ENCODE results near the gene TMEM127.
"Not testable (repeated sequence)": the region's sequence is repeated elsewhere in the genome, so short reads cannot be mapped to it uniquely, and the experiment has no call there.

TMEM127 gene

GRCh38 chr2:96265840-96266679 lies at the start of gene TMEM127, which contains the start of gene CIAO1:
TSS of gene TMEM127 (minus strand) at chr2:96265997. CDS start at chr2:96265381, 616 bp downstream.
TSS of gene CIAO1 (plus strand) at chr2:96266225. CDS start at chr2:96266351, 126 bp downstream.
- DNase-seq (ENCODE audit: low spot score): peak; percentile 99

- no peak for DNase-seq (ENCODE audit: low spot score)
These were observed 49.2 kb upstream of the TMEM127 start for GRCh38 chr2:96315005-96315399.

- no peak for DNase-seq (ENCODE audit: low spot score)
These were observed 42.5 kb upstream of the TMEM127 start for GRCh38 chr2:96308248-96308647.

GRCh38 chr2:96306370-96306769 lies 40.6 kb upstream of the TMEM127 start:
- DNase-seq (ENCODE audit: low spot score): no peak

- no peak for DNase-seq (ENCODE audit: low spot score)
These were observed 40.1 kb upstream of the TMEM127 start for GRCh38 chr2:96305979-96306308.

GRCh38 chr2:96305091-96305978 lies 39.5 kb upstream of the TMEM127 start, which contains the start of gene SNRNP200:
TSS of gene SNRNP200 (minus strand) at chr2:96305546. CDS start at chr2:96305437, 109 bp downstream.
- DNase-seq (ENCODE audit: low spot score): peak; percentile 93

GRCh38 chr2:96304606-96305005 lies 38.8 kb upstream of the TMEM127 start:
- no peak for DNase-seq (ENCODE audit: low spot score)

- DNase-seq (ENCODE audit: low spot score): no peak
These were observed 36.1 kb upstream of the TMEM127 start for GRCh38 chr2:96301865-96302264.

GRCh38 chr2:96296925-96297324 lies 31.1 kb upstream of the TMEM127 start:
- no peak for DNase-seq (ENCODE audit: low spot score)

- not testable (repeated sequence) for DNase-seq (ENCODE audit: low spot score)
These were observed 28.5 kb upstream of the TMEM127 start for GRCh38 chr2:96294271-96294670.

GRCh38 chr2:96291751-96292150 lies 26.0 kb upstream of the TMEM127 start:
- DNase-seq (ENCODE audit: low spot score): no peak

GRCh38 chr2:96287273-96287856 lies 21.6 kb upstream of the TMEM127 start:
- DNase-seq (ENCODE audit: low spot score): no peak

- DNase-seq (ENCODE audit: low spot score): no peak
These were observed 11.1 kb upstream of the TMEM127 start for GRCh38 chr2:96276787-96277499.

- no peak for DNase-seq (ENCODE audit: low spot score)
These were observed 8.7 kb upstream of the TMEM127 start for GRCh38 chr2:96274355-96275056.

- DNase-seq (ENCODE audit: low spot score): no peak
These were observed 8.0 kb upstream of the TMEM127 start for GRCh38 chr2:96273763-96274162.

GRCh38 chr2:96271995-96272394 lies 6.2 kb upstream of the TMEM127 start:
- DNase-seq (ENCODE audit: low spot score): no peak

- DNase-seq (ENCODE audit: low spot score): no peak
These were observed 1.6 kb upstream of the TMEM127 start for GRCh38 chr2:96267159-96267971.

GRCh38 chr2:96265349-96265839 lies 403 bp downstream of the TMEM127 start:
- peak; percentile 50 for DNase-seq (ENCODE audit: low spot score)

GRCh38 chr2:96264656-96265348 lies 995 bp downstream of the TMEM127 start:
- peak; percentile 40 for DNase-seq (ENCODE audit: low spot score)

All from Ammon's horn (tissue), 1 donor.